BE2C (cell line): ENCODE data around the gene CLTA.
A peak's percentile ranks its signal among the peaks of the same experiment; 100 is the strongest.
"Not testable (repeated sequence)": the region's sequence is repeated elsewhere in the genome, so short reads cannot be mapped to it uniquely, and the experiment has no call there.

Experiments
- DNase-seq: peaks from one replicate; pipeline ENCODE4 v3.0.0-alpha.2; 2020
- H3K27me3 ChIP-seq: fragments of 250-450 bp; sonication (Bioruptor Pico); 2 replicates; pipeline ENCODE4 v1.5.1; 2020; ENCODE audit warnings: mild to moderate bottlenecking
- H3K36me3 ChIP-seq: fragments of 250-450 bp; sonication (Bioruptor Pico); 2 replicates; pipeline ENCODE4 v1.5.1; 2020; ENCODE audit warnings: mild to moderate bottlenecking
- H3K4me1 ChIP-seq: fragments of 250-450 bp; sonication (Bioruptor Pico); 2 replicates; pipeline ENCODE4 v1.5.1; 2020
- H3K4me3 ChIP-seq: 2 replicates; pipeline ENCODE4 v1.5.1; 2011; ENCODE audit warnings: low read depth, low read length
- H3K9me3 ChIP-seq: fragments of 250-450 bp; sonication (Bioruptor Pico); 2 replicates; pipeline ENCODE4 v1.5.1; 2020
- CTCF ChIP-seq: IDR thresholded peaks from 2 replicates; pipeline ENCODE4 v1.5.1; 2012; ENCODE audit warnings: mild to moderate bottlenecking, low read depth, low read length

Gene CLTA

GRCh38 chr9:36154331-36154952 lies 36.3 kb upstream of the CLTA start:
- no peaks in the 10 kb centered on the region for H3K9me3 ChIP-seq
- H3K27me3 ChIP-seq = no peaks in the 10 kb centered on the region
- no peak overlapping the region for H3K4me3 ChIP-seq
- no peak for TF ChIP-seq CTCF
- DNase-seq = peak; percentile 29
- H3K4me1 ChIP-seq = peaks cover 13% of the 10 kb centered on the region
- peaks cover 2% of the 10 kb centered on the region; the same call in 1 of the 2 replicates for H3K36me3 ChIP-seq

DNA sequence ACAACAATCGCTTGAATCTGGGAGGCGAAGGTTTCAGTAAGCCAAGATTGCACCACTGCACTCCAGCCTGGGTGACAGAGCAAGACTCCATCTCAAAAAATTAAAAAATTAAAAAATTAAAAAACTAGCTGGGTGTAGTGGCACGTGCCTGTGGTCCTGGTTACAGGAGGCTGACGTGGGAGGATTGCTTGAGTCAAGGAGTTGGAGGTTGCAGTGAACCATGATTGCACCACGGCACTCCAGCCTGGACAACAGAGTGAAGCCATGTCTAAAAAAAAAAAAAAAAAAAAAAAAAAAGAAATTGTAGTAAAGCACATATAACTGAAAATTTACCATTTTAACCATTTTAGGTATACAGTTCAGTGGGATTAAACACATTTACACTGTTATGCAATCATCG lies 34.6 kb upstream of the CLTA start:
- Histone ChIP-seq H3K27me3 (no peaks in the 10 kb centered on the region), H3K4me1 (peaks cover 9% of the 10 kb centered on the region), H3K4me3 (no peak overlapping the region), H3K9me3 (no peaks in the 10 kb centered on the region), H3K36me3 (peaks cover 2% of the 10 kb centered on the region; the same call in 1 of the 2 replicates)
- DNase-seq = no peak
- TF ChIP-seq CTCF = no peak

GRCh38 chr9:36158122-36158521 lies 32.6 kb upstream of the CLTA start:
- Histone ChIP-seq H3K4me1 (peaks cover 23% of the 10 kb centered on the region), H3K4me3 (no peak overlapping the region), H3K9me3 (no peaks in the 10 kb centered on the region), H3K27me3 (no peaks in the 10 kb centered on the region), H3K36me3 (peaks cover 2% of the 10 kb centered on the region; the same call in 1 of the 2 replicates)
- DNase-seq = no peak
- no peak for TF ChIP-seq CTCF

GRCh38 chr9:36158917-36159316 lies 31.8 kb upstream of the CLTA start:
- H3K4me3 ChIP-seq = no peak overlapping the region
- peaks cover 2% of the 10 kb centered on the region; the same call in 1 of the 2 replicates for H3K36me3 ChIP-seq
- no peak for TF ChIP-seq CTCF
- no peaks in the 10 kb centered on the region for H3K27me3 ChIP-seq
- DNase-seq = no peak
- H3K9me3 ChIP-seq = no peaks in the 10 kb centered on the region
- H3K4me1 ChIP-seq = peaks cover 29% of the 10 kb centered on the region

- DNase-seq, H3K4me3 ChIP-seq, H3K9me3 ChIP-seq, H3K27me3 ChIP-seq, H3K36me3 ChIP-seq: not testable (repeated sequence)
- H3K4me1 ChIP-seq = peaks cover 30% of the 10 kb centered on the region
Observed at GRCh38 chr9:36159509-36159908, 31.2 kb upstream of the CLTA start.

- peaks cover 31% of the 10 kb centered on the region for H3K4me1 ChIP-seq
- H3K9me3 ChIP-seq, H3K27me3 ChIP-seq, H3K36me3 ChIP-seq, DNase-seq, H3K4me3 ChIP-seq: not testable (repeated sequence)
Observed at GRCh38 chr9:36160126-36160525, 30.6 kb upstream of the CLTA start.

- no peak for DNase-seq
- H3K4me1 ChIP-seq = peaks cover 31% of the 10 kb centered on the region
Observed at GRCh38 chr9:36161187-36161586, 29.5 kb upstream of the CLTA start.

More at GRCh38 chr9:36161187-36161586, 29.5 kb upstream of the CLTA start:
- no peak for TF ChIP-seq CTCF
- Histone ChIP-seq H3K9me3 (no peaks in the 10 kb centered on the region), H3K4me3 (no peak overlapping the region), H3K36me3 (no peaks in the 10 kb centered on the region), H3K27me3 (no peaks in the 10 kb centered on the region)
